Caco-2 (cell line): ENCODE data around the gene TMEM88. TPM values are rescaled to one million over a fixed set of nuclear protein-coding genes. Genes with fewer than 3 reads are reported as not detected.
A peak's percentile ranks its signal among the peaks of the same experiment; 100 is the strongest.

ENCODE experiments used
- BruUV-seq: library from RNA; stranded (reverse); fragments of 400-500 nt; replicated peaks from 2 replicates; lab custom pipeline; 2021; lab: Mats Ljungman, UMichigan
- CTCF ChIA-PET: fragments of 300-600 bp; sonication (Branson Sonifier 250); formaldehyde crosslinking; loops from one replicate; lab custom pipeline; 2022; ENCODE audit warnings: antibody characterized with exemption; lab: Charles Lee
- POLR2A ChIA-PET: fragments of 300-600 bp; sonication (Branson Sonifier 250); formaldehyde crosslinking; loops from one replicate; lab custom pipeline; 2022; ENCODE audit warnings: antibody characterized with exemption; lab: Charles Lee
- DNase-seq, 2 experiments: peaks; one replicate each; pipeline versions ENCODE4 v3.0.0 to v3.0.0-alpha.2; 2020 to 2022
- H3K27me3 ChIP-seq: replicated peaks from 2 replicates; pipeline ENCODE4 v1.6.0; 2011; ENCODE audit warnings: low read length; ENCODE audit not compliant: control insufficient read depth, insufficient read depth
- H3K36me3 ChIP-seq: 2 replicates; pipeline ENCODE4 v1.5.1; 2011; ENCODE audit warnings: low read length; ENCODE audit not compliant: control insufficient read depth, insufficient read depth
- H3K4me1 ChIP-seq: fragments of 250-450 bp; sonication (Bioruptor Pico); 2 replicates; pipeline ENCODE4 v1.5.1; 2020; ENCODE audit warnings: mild to moderate bottlenecking
- H3K4me3 ChIP-seq: 2 replicates; pipeline ENCODE4 v1.5.1; 2011; ENCODE audit warnings: low read depth, mild to moderate bottlenecking, control low read depth, low read length
- H3K9me3 ChIP-seq: fragments of 250-450 bp; sonication (Bioruptor Pico); 2 replicates; pipeline ENCODE4 v1.5.1; 2020; ENCODE audit warnings: mild to moderate bottlenecking, moderate library complexity
- H3K27ac Mint-ChIP-seq: one replicate; pipeline ENCODE4 v1.8.0; 2022; ENCODE audit warnings: mixed read lengths; ENCODE audit not compliant: unreplicated experiment
- H3K27me3 Mint-ChIP-seq: one replicate; pipeline ENCODE4 v1.8.0; 2022; ENCODE audit warnings: mixed read lengths; ENCODE audit not compliant: insufficient read depth, unreplicated experiment
- H3K36me3 Mint-ChIP-seq: one replicate; pipeline ENCODE4 v1.8.0; 2022; ENCODE audit warnings: mild to moderate bottlenecking, mixed read lengths; ENCODE audit not compliant: insufficient read depth, unreplicated experiment
- H3K4me1 Mint-ChIP-seq: one replicate; pipeline ENCODE4 v1.8.0; 2022; ENCODE audit warnings: low read depth, mixed read lengths; ENCODE audit not compliant: unreplicated experiment
- H3K4me3 Mint-ChIP-seq: one replicate; pipeline ENCODE4 v1.8.0; 2022; ENCODE audit warnings: mild to moderate bottlenecking, moderate library complexity, mixed read lengths; ENCODE audit not compliant: unreplicated experiment
- H3K9me3 Mint-ChIP-seq: one replicate; pipeline ENCODE4 v1.8.0; 2022; ENCODE audit warnings: mixed read lengths; ENCODE audit not compliant: unreplicated experiment
- intact Hi-C: fragments of 100-400 bp; cut with micrococcal nuclease; formaldehyde crosslinking; loops from one replicate; pipeline ENCODE4 v1.10.0; 2022; ENCODE audit not compliant: unreplicated experiment
- total RNA-seq: library from RNA; stranded (reverse); gene quantifications from 2 replicates; pipeline ENCODE4 v1.2.3, GENCODE V29; 2022
- TF ChIP-seq, protein P1 (sequence below), 2 experiments: fragments of 200-600 bp in 1 of 2; IDR thresholded peaks; 1 replicate in 1 of 2; 2 replicates in 1 of 2; pipeline versions ENCODE4 v1.5.1 to v1.8.0; 2011 to 2022; ENCODE audit warnings: antibody characterized with exemption in 1 of 2, control low read depth in 1 of 2, inconsistent platforms in 1 of 2, low read depth in 1 of 2, low read length in 1 of 2, mild to moderate bottlenecking in 1 of 2, moderate library complexity in 1 of 2; ENCODE audit not compliant: insufficient read depth in 1 of 2, severe bottlenecking in 1 of 2, unreplicated experiment in 1 of 2

TMEM88 gene
- total RNA-seq, 1 experiment from 2014 or later, result 2.5 TPM

DNA sequence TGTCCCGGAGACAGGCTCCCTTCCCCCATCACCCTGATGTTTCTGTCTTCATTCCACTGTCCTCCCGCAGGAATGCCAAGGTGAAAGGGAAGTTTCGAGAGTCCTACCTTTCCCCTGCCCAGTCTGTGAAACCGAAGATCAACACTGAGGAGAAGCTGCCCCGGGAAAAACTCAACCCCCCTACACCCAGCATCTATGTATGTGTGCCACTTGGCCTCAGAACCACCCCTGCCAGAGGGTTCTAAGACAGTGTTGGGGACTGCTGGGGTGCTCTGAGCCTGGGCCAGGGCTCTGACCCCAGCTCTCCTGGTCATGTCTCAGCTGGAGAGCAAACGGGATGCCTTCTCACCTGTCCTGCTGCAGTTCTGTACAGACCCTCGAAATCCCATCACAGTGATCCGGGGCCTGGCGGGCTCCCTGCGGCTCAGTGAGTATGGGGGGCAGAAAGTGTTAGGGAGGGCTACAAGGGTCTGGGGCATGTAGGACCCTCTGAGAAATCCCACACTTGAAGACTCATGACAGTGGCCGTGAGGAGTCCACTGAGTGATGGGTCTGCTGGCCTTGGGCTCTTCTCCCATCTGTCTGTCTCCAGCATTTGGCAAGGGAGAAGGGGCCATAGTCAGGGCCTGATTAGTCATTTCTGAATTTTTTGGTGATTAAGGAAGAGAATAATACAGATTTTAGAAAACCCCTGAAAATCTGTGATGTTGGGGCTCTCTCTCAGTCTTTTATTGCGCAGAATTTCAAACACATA, 4.9 kb upstream of the TMEM88 start:
- CTCF ChIA-PET, result no interaction called here
- intact Hi-C loops, result no loop called here

DNA sequence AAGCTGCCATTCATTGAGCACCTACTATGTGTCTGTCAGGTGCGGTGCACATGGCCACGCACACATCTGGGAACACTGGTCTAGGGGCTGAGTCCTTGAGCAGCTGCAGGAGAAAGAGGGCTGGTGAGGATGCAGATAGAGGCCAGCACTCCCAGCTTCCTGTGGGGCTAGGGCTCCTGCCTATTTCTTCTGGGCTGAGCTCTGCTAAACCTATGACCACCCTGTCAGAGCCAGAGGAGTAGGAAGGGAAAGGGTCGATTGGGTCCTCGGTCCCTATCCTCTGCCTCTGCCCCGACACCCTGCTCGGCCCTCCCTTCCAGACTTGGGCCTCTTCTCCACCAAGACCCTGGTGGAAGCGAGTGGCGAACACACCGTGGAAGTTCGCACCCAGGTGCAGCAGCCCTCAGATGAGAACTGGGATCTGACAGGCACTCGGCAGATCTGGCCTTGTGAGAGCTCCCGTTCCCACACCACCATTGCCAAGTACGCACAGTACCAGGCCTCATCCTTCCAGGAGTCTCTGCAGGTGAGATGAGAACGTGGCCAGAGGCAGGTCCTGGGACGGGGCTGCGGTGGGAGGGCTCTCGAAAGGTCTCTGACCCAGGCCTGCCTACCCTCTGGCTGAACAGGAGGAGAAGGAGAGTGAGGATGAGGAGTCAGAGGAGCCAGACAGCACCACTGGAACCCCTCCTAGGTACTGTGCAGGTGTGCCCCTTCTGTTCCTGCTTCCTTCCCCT, 4.0 kb upstream of the TMEM88 start:
- Histone ChIP-seq H3K9me3 (no peaks in the 10 kb centered on the region), H3K27me3 (no peaks in the 10 kb centered on the region), H3K4me3 (no peak overlapping the region), H3K4me1 (no peaks in the 10 kb centered on the region), H3K36me3 (no peaks in the 10 kb centered on the region; the same call in none of the 2 replicates)
- no peak for DNase-seq
- Mint-ChIP-seq H3K36me3 (peaks cover 64% of the 10 kb centered on the region), H3K4me1 (peaks cover 3% of the 10 kb centered on the region), H3K4me3 (no peak overlapping the region), H3K27me3 (no peaks in the 10 kb centered on the region), H3K9me3 (no peaks in the 10 kb centered on the region), H3K27ac (no peak overlapping the region)
- TF ChIP-seq, protein P1, sequence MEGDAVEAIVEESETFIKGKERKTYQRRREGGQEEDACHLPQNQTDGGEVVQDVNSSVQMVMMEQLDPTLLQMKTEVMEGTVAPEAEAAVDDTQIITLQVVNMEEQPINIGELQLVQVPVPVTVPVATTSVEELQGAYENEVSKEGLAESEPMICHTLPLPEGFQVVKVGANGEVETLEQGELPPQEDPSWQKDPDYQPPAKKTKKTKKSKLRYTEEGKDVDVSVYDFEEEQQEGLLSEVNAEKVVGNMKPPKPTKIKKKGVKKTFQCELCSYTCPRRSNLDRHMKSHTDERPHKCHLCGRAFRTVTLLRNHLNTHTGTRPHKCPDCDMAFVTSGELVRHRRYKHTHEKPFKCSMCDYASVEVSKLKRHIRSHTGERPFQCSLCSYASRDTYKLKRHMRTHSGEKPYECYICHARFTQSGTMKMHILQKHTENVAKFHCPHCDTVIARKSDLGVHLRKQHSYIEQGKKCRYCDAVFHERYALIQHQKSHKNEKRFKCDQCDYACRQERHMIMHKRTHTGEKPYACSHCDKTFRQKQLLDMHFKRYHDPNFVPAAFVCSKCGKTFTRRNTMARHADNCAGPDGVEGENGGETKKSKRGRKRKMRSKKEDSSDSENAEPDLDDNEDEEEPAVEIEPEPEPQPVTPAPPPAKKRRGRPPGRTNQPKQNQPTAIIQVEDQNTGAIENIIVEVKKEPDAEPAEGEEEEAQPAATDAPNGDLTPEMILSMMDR (IDR thresholded peaks at IDR 0.05; ENCODE audit: insufficient read depth in 1 of 2, low read depth in 1 of 2, low read length in 1 of 2, severe bottlenecking in 1 of 2, unreplicated experiment in 1 of 2), result no peak
- no TSS peak for BruUV-seq
- POLR2A ChIA-PET, result no interaction called here
- intact Hi-C loops, result no loop called here
- CTCF ChIA-PET, result no interaction called here

More for the DNA sequence above, 4.9 kb upstream of the TMEM88 start:
- H3K27ac Mint-ChIP-seq, result no peak overlapping the region
- H3K4me1 Mint-ChIP-seq, result no peaks in the 10 kb centered on the region
- no peaks in the 10 kb centered on the region; the same call in 1 of the 2 replicates for H3K4me1 ChIP-seq
- no peak overlapping the region for H3K4me3 Mint-ChIP-seq
- no peak for DNase-seq
- H3K4me3 ChIP-seq, result no peak overlapping the region
- TF ChIP-seq, protein P1 (IDR thresholded peaks at IDR 0.05; ENCODE audit: insufficient read depth in 1 of 2, low read depth in 1 of 2, low read length in 1 of 2, severe bottlenecking in 1 of 2, unreplicated experiment in 1 of 2), result no peak
- no peaks in the 10 kb centered on the region for H3K9me3 ChIP-seq
- POLR2A ChIA-PET, result no interaction called here
- no peaks in the 10 kb centered on the region for H3K27me3 Mint-ChIP-seq
- no peaks in the 10 kb centered on the region for H3K9me3 Mint-ChIP-seq
- H3K36me3 Mint-ChIP-seq, result peaks cover 65% of the 10 kb centered on the region
- H3K36me3 ChIP-seq, result no peaks in the 10 kb centered on the region; the same call in none of the 2 replicates
- BruUV-seq, result no TSS peak
- no peaks in the 10 kb centered on the region for H3K27me3 ChIP-seq

DNA sequence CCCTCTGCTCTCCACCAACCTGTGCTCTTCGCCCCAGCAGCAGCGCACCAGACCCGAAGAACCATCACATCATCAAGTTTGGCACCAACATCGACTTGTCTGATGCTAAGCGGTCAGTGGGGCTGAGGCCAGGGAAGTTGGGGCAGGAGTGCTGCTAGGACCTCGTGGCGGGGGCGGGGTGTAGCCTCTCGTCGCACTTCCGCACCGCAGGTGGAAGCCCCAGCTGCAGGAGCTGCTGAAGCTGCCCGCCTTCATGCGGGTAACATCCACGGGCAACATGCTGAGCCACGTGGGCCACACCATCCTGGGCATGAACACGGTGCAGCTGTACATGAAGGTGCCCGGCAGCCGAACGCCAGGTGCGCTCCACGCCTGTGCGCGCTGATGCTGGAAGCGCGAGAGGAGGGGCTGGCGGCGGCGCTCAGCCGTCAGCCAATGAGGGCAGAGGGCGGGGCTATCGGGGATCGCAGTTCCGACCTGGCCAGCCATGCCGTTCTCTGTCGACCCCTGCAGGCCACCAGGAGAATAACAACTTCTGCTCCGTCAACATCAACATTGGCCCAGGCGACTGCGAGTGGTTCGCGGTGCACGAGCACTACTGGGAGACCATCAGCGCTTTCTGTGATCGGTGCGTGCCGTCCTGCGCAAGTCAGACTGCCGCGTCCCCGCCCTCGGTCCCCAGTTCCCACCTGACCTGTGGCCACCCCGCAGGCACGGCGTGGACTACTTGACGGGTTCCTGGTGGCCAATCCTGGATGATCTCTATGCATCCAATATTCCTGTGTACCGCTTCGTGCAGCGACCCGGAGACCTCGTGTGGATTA, 3.2 kb upstream of the TMEM88 start:
- Mint-ChIP-seq H3K36me3 (peaks cover 61% of the 10 kb centered on the region), H3K27ac (no peak overlapping the region), H3K4me3 (no peak overlapping the region), H3K4me1 (peaks cover 5% of the 10 kb centered on the region), H3K9me3 (no peaks in the 10 kb centered on the region), H3K27me3 (no peaks in the 10 kb centered on the region)
- ChIA-PET CTCF (no interaction called here), POLR2A (no interaction called here)
- H3K27me3 ChIP-seq, result no peaks in the 10 kb centered on the region
- no peaks in the 10 kb centered on the region; the same call in none of the 2 replicates for H3K36me3 ChIP-seq
- BruUV-seq, result no TSS peak
- H3K4me3 ChIP-seq, result no peak overlapping the region
- TF ChIP-seq, protein P1 (IDR thresholded peaks at IDR 0.05; ENCODE audit: insufficient read depth in 1 of 2, low read depth in 1 of 2, low read length in 1 of 2, severe bottlenecking in 1 of 2, unreplicated experiment in 1 of 2), result peak; percentile 43 to 45
- peak in 1 of 2 experiments; percentile 56 for DNase-seq
- H3K9me3 ChIP-seq, result no peaks in the 10 kb centered on the region
- intact Hi-C loops, result no loop called here
- no peaks in the 10 kb centered on the region for H3K4me1 ChIP-seq
